Right lung (tissue), 5 donors: Measurements from ENCODE around the gene TOP2A. TPM values are rescaled to one million over a fixed set of nuclear protein-coding genes. Genes with fewer than 3 reads are reported as not detected.
"Not testable (repeated sequence)": the region's sequence is repeated elsewhere in the genome, so short reads cannot be mapped to it uniquely, and the experiment has no call there.

Experiments
- DNase-seq, 2 donors: peaks; one replicate each; pipeline ENCODE4 v3.0.0-alpha.2; 2013
- polyA plus RNA-seq, 5 donors: library from polyadenylated mRNA; unstranded; fragments of 120-200 nt; gene quantifications; one replicate each; pipeline versions ENCODE4 v1.2.1 to v1.2.3, GENCODE V29; 2013; ENCODE audit warnings: inconsistent platforms in 1 of 5, low replicate concordance in 1 of 5; ENCODE audit not compliant: insufficient read length in 5 of 5, insufficient read depth in 1 of 5

TOP2A gene
- polyA plus RNA-seq, 5 donors: 106 to 344 (median 189) TPM

- no peak for DNase-seq
Measured at GRCh38 chr17:40432864-40433528, 15.3 kb upstream of the TOP2A start.

GRCh38 chr17:40431231-40431602 lies 13.5 kb upstream of the TOP2A start:
- no peak for DNase-seq

- no peak for DNase-seq
Measured at GRCh38 chr17:40430272-40431230, 12.9 kb upstream of the TOP2A start.

GRCh38 chr17:40427002-40427491 lies 9.4 kb upstream of the TOP2A start:
- no peak for DNase-seq

- DNase-seq: no peak
Measured at GRCh38 chr17:40425741-40426140, 8.0 kb upstream of the TOP2A start.

GRCh38 chr17:40422990-40423633 lies 5.4 kb upstream of the TOP2A start:
- DNase-seq: no peak

- DNase-seq: no peak
Measured at GRCh38 chr17:40419559-40420331, 2.0 kb upstream of the TOP2A start.

- no peak for DNase-seq
Measured at GRCh38 chr17:40418428-40418706, 671 bp upstream of the TOP2A start.

GRCh38 chr17:40417258-40417608 lies 463 bp downstream of the TOP2A start:
- no peak for DNase-seq

- no peak for DNase-seq
Measured at GRCh38 chr17:40416671-40417070, 1.0 kb downstream of the TOP2A start.

GRCh38 chr17:40415390-40415789 lies 2.3 kb downstream of the TOP2A start:
- DNase-seq: no peak

GRCh38 chr17:40414312-40414711 lies 3.4 kb downstream of the TOP2A start:
- DNase-seq: not testable (repeated sequence)

GRCh38 chr17:40412880-40413279 lies 4.8 kb downstream of the TOP2A start:
- DNase-seq: no peak

GRCh38 chr17:40411821-40412220 lies 5.9 kb downstream of the TOP2A start:
- no peak for DNase-seq

GRCh38 chr17:40410082-40410481 lies 7.6 kb downstream of the TOP2A start:
- DNase-seq: no peak

GRCh38 chr17:40409540-40409939 lies 8.2 kb downstream of the TOP2A start:
- not testable (repeated sequence) for DNase-seq

GRCh38 chr17:40407460-40407859 lies 10.2 kb downstream of the TOP2A start:
- no peak for DNase-seq

GRCh38 chr17:40404003-40404402 lies 13.7 kb downstream of the TOP2A start:
- no peak for DNase-seq

- DNase-seq: no peak
Measured at GRCh38 chr17:40402668-40403067, 15.0 kb downstream of the TOP2A start.

- DNase-seq: peak in 1 of 2 donors; percentile 43
Measured at GRCh38 chr17:40399185-40399584, 18.5 kb downstream of the TOP2A start.

- not testable (repeated sequence) for DNase-seq
Measured at GRCh38 chr17:40386555-40386954, 31.1 kb downstream of the TOP2A start.

- DNase-seq: no peak
Measured at GRCh38 chr17:40382251-40382650, 35.4 kb downstream of the TOP2A start.
